ENCODE results near the gene MCAT.

Gene MCAT

DNA sequence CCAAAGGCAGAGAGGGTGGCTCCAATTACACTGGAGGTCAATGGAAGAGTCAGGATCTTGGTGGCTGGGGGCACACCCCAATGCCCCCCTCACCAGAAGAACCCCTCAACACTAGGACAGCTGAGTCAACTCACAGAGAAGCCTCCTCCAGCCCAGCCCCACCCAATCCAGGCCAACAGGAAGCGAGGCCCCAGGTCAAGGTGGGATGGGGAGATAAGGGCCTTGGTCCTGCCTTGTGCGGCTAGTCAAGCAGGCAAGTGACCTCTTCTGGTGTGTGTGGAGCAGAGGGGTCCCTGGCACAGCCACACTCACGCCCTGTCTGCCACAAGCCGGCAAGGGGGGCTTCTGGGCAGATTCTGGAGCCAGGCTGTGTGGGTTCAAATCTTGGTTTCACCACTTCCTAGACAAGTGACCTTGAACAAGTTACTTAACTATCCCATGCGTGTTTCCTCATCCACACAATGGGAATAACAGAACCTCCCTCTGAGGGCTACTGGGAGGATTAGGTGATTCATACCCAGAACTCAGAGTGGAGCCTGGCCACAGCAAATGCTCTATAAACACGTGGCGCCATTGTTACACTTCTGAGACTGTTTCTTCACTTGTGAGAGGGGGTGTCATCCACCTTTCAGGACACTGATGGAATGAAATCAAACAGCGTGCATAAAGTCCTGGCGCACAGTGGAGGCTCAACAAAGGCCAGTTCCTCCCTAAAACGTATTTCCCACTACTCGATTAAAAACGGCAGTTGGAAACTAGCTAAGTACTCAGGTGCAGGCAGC lies 40.5 kb upstream of the MCAT start:
- TF ChIP-seq, protein P1, sequence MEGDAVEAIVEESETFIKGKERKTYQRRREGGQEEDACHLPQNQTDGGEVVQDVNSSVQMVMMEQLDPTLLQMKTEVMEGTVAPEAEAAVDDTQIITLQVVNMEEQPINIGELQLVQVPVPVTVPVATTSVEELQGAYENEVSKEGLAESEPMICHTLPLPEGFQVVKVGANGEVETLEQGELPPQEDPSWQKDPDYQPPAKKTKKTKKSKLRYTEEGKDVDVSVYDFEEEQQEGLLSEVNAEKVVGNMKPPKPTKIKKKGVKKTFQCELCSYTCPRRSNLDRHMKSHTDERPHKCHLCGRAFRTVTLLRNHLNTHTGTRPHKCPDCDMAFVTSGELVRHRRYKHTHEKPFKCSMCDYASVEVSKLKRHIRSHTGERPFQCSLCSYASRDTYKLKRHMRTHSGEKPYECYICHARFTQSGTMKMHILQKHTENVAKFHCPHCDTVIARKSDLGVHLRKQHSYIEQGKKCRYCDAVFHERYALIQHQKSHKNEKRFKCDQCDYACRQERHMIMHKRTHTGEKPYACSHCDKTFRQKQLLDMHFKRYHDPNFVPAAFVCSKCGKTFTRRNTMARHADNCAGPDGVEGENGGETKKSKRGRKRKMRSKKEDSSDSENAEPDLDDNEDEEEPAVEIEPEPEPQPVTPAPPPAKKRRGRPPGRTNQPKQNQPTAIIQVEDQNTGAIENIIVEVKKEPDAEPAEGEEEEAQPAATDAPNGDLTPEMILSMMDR (IDR thresholded peaks at IDR 0.05; ENCODE audit: low read depth, low read length): no peak
- no peak for DNase-seq (ENCODE audit: extremely low read depth, low read depth)

DNA sequence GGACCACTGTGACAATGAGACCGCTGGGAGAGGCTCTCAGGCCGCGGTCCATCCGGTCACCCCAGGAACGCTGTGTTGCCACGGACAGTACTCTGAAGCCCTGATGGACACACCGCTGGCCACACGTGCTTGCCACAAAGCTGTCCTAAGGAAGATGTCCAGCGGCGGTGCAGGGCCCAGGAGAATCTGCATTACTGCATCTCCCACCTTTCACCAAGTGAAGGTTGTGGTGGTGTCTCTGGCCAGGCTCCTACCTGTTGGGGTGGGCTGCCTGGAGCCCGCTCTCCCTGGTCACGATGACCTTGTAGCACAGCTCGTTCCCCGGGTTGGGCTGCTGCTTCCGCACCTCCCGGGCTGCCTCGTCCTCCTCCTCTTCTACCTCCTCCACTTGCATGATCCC lies 39.5 kb upstream of the MCAT start:
- DNase-seq (ENCODE audit: extremely low read depth, low read depth): no peak
- TF ChIP-seq, protein P1 (IDR thresholded peaks at IDR 0.05; ENCODE audit: low read depth, low read length): no peak

DNA sequence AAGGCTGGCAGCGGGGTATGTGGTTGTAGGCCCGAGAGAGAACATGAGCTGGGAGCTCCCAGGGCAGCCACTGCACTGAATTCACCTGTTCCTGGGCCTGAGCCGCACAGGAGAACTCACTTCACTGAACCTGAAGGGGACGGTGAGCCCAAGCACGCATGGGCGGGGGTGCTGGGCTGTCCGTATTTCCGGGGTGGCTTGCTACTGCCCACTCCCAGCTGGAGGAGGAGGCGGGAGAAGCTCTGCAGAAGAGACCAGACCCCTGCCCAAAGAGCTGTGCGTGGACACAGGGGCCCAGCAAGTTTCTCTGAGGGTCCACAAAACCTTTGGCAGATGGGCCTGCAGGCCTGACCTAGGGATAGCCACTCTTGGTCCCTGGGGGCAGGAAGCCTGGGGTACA lies 38.9 kb upstream of the MCAT start:
- no peak for DNase-seq (ENCODE audit: extremely low read depth, low read depth)
- TF ChIP-seq, protein P1 (IDR thresholded peaks at IDR 0.05; ENCODE audit: low read depth, low read length): no peak

- TF ChIP-seq, protein P1 (IDR thresholded peaks at IDR 0.05; ENCODE audit: low read depth, low read length): no peak
- DNase-seq (ENCODE audit: extremely low read depth, low read depth): no peak
Observed at GRCh38 chr22:43181321-43182076, 38.3 kb upstream of the MCAT start.

DNA sequence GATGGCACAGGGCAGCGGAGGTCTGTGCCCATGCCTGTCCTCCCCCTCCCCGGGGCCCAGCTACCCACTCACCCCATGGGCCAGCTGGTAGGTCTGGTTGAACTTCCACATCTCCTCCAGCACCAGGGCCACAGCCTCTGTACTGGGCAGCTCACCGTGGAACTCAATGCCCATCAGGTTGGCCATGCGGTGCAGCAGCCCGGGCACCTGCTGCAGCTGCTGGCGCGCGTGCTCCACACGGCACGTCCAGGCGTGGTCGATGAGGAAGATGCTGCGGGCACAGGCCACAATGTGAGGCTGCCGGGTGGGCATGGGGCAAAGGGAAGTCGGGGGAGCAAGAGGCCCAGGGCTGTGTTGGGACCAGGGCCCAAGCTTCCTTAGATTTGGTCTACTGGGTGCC lies 37.5 kb upstream of the MCAT start:
- no peak for DNase-seq (ENCODE audit: extremely low read depth, low read depth)
- TF ChIP-seq, protein P1 (IDR thresholded peaks at IDR 0.05; ENCODE audit: low read depth, low read length): no peak

- TF ChIP-seq, protein P1 (IDR thresholded peaks at IDR 0.05; ENCODE audit: low read depth, low read length): no peak
- DNase-seq (ENCODE audit: extremely low read depth, low read depth): no peak
Observed at GRCh38 chr22:43179911-43180195, 36.7 kb upstream of the MCAT start.

GRCh38 chr22:43179146-43179910 lies 36.1 kb upstream of the MCAT start:
- TF ChIP-seq, protein P1 (IDR thresholded peaks at IDR 0.05; ENCODE audit: low read depth, low read length): no peak
- DNase-seq (ENCODE audit: extremely low read depth, low read depth): no peak
